Activated naive CD4-positive, alpha-beta T cell treated with anti-CD3 and anti-CD28 coated beads, Interleukin-2, amount 10 ng/mL, durations not matched to agents 7 days and 5 days (primary cell): ENCODE results near the gene SNTG2.

Experiments
- CTCF ChIA-PET: fragments of 350-600 bp; sonication (Branson Sonifier 250); formaldehyde crosslinking; loops from one replicate; lab custom pipeline; 2021; ENCODE audit warnings: antibody characterized with exemption; lab: Charles Lee
- DNase-seq: peaks from one replicate; pipeline ENCODE4 v3.0.0-alpha.2; 2020
- H3K27ac Mint-ChIP-seq: one replicate; pipeline ENCODE4 v1.8.0; 2021; ENCODE audit warnings: mild to moderate bottlenecking, moderate library complexity, mixed read lengths
- H3K27me3 Mint-ChIP-seq: one replicate; pipeline ENCODE4 v1.8.0; 2021; ENCODE audit warnings: mild to moderate bottlenecking, mixed read lengths
- H3K36me3 Mint-ChIP-seq: one replicate; pipeline ENCODE4 v1.8.0; 2021; ENCODE audit warnings: mixed read lengths
- H3K4me1 Mint-ChIP-seq: one replicate; pipeline ENCODE4 v1.8.0; 2021; ENCODE audit warnings: mixed read lengths
- H3K4me3 Mint-ChIP-seq: one replicate; pipeline ENCODE4 v1.8.0; 2021; ENCODE audit warnings: mild to moderate bottlenecking, moderate library complexity, mixed read lengths
- H3K9me3 Mint-ChIP-seq: one replicate; pipeline ENCODE4 v1.8.0; 2021; ENCODE audit warnings: mixed read lengths

Gene SNTG2

GRCh38 chr2:1286929-1287328 lies 336.3 kb downstream of the SNTG2 start:
- H3K9me3 Mint-ChIP-seq = no peaks in the 10 kb centered on the region
- H3K4me1 Mint-ChIP-seq = no peaks in the 10 kb centered on the region
- no peaks in the 10 kb centered on the region for H3K27me3 Mint-ChIP-seq
- CTCF ChIA-PET = no interaction called here
- no peak overlapping the region for H3K4me3 Mint-ChIP-seq
- no peak overlapping the region for H3K27ac Mint-ChIP-seq
- H3K36me3 Mint-ChIP-seq = no peaks in the 10 kb centered on the region
- no peak for DNase-seq

DNA sequence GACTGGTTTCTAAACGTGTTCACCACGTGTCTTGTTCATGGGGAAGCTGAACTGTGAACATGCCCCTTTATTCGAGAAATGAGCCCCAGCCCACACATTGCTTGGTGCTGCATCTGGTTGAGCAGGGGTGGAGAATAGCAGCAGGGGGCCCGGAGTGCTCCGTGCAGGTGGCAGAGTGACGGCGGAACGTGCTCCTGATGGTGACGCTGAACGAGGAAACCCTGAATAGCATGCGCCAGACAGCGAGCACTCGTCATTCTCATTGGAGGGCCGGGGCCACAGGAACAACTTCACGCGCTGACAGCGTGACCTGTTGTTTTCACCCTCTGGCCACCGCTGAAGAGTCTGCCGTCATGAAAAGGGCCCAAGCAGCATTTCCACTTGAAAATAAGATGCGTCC lies 336.8 kb downstream of the SNTG2 start:
- CTCF ChIA-PET = no interaction called here
- Mint-ChIP-seq H3K27me3 (no peaks in the 10 kb centered on the region), H3K4me1 (no peaks in the 10 kb centered on the region), H3K9me3 (no peaks in the 10 kb centered on the region), H3K27ac (no peak overlapping the region), H3K36me3 (no peaks in the 10 kb centered on the region), H3K4me3 (no peak overlapping the region)
- DNase-seq = no peak

- Mint-ChIP-seq H3K4me1 (no peaks in the 10 kb centered on the region), H3K9me3 (no peaks in the 10 kb centered on the region), H3K27ac (no peak overlapping the region), H3K4me3 (no peak overlapping the region), H3K36me3 (no peaks in the 10 kb centered on the region), H3K27me3 (no peaks in the 10 kb centered on the region)
- CTCF ChIA-PET = no interaction called here
- DNase-seq = no peak
These were observed 344.3 kb downstream of the SNTG2 start for GRCh38 chr2:1294900-1295299.

DNA sequence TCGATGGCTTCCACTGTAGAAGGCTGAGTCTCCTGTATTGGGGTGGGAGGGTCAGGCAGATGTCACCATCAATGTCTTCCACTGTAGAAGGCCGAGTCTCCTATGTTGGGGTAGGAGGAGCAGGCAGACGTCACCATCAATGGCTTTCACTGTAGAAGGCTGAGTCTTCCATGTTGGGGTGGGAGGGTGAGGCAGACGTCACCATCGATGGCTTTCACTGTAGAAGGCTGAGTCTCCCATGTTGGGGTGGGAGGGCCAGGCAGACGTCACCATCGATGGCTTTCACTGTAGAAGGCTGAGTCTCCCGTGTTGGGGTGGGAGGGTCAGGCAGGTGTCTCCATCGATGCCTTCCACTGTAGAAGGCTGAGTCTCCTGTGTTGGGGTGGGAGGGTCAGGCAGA lies 345.1 kb downstream of the SNTG2 start:
- no peak for DNase-seq
- H3K36me3 Mint-ChIP-seq = no peaks in the 10 kb centered on the region
- no peaks in the 10 kb centered on the region for H3K27me3 Mint-ChIP-seq
- H3K4me1 Mint-ChIP-seq = no peaks in the 10 kb centered on the region
- CTCF ChIA-PET = no interaction called here
- H3K27ac Mint-ChIP-seq = no peak overlapping the region
- H3K9me3 Mint-ChIP-seq = no peaks in the 10 kb centered on the region
- no peak overlapping the region for H3K4me3 Mint-ChIP-seq

DNA sequence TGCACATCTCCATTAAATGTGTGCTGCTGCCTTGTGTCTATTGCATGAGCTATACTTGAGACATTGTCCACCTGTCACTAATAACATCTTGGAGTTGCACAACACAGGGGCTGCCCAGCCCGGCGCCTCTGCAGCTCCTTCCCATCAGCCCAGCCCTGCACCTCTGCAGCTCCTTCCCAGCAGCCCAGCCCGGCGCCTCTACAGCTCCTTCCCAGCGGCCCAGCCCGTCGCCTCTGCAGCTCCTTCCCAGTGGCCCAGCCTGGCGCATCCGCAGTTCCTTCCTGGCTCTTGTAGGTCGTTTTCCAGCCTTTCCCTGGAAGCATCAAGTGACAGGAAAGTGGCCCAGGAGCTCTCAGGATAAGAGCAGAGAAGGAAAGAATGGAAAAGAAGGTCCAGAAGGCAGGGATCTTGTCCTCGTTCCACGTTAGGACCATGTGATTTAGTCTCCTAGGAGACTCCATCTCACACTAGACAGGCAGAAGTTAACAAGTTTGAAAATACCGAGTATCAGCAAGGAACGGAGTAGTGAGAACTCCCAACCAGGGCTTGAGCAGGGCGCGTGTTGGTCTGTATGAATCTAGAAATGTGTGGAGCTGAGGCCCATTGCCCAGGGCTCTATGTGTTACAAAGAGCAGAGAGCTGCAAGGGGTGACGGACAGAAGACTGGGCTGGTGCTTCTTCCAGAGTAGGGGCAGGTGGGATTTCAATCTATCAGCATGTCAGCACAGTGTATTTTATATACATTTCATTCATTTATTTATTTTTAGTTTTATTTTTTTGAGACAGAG lies 346.9 kb downstream of the SNTG2 start:
- DNase-seq = no peak
- no peak overlapping the region for H3K4me3 Mint-ChIP-seq
- no peaks in the 10 kb centered on the region for H3K27me3 Mint-ChIP-seq
- no peaks in the 10 kb centered on the region for H3K4me1 Mint-ChIP-seq
- H3K9me3 Mint-ChIP-seq = no peaks in the 10 kb centered on the region
- H3K36me3 Mint-ChIP-seq = no peaks in the 10 kb centered on the region
- H3K27ac Mint-ChIP-seq = no peak overlapping the region
- CTCF ChIA-PET = no interaction called here

DNA sequence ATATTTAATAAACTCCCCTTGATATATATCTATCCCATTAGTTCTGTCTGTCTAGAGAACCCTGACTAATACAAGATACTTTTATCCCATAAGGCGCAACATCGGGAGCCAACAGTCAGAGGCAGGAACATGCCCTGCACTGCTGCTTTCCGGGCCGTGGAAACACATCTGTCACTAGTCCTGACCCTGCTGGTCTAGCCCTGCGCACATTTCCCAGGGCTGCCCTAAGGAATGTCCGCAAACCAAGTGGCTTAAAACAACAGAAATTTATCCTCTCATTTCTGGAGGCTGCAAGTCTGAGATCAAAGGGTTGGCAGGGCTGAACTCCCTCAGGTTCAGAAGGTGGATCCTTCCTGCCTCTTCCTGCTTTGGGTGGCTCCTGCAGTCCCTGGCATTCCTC lies 348.4 kb downstream of the SNTG2 start:
- H3K27me3 Mint-ChIP-seq = no peaks in the 10 kb centered on the region
- CTCF ChIA-PET = no interaction called here
- no peaks in the 10 kb centered on the region for H3K4me1 Mint-ChIP-seq
- H3K4me3 Mint-ChIP-seq = no peak overlapping the region
- no peaks in the 10 kb centered on the region for H3K9me3 Mint-ChIP-seq
- no peak for DNase-seq
- no peak overlapping the region for H3K27ac Mint-ChIP-seq
- H3K36me3 Mint-ChIP-seq = no peaks in the 10 kb centered on the region

GRCh38 chr2:1300284-1300683 lies 349.6 kb downstream of the SNTG2 start:
- Mint-ChIP-seq H3K4me1 (no peaks in the 10 kb centered on the region), H3K27me3 (no peaks in the 10 kb centered on the region), H3K9me3 (no peaks in the 10 kb centered on the region), H3K27ac (no peak overlapping the region), H3K4me3 (no peak overlapping the region), H3K36me3 (no peaks in the 10 kb centered on the region)
- CTCF ChIA-PET = no interaction called here
- no peak for DNase-seq

GRCh38 chr2:1301056-1301455 lies 350.4 kb downstream of the SNTG2 start:
- Mint-ChIP-seq H3K27ac (no peak overlapping the region), H3K27me3 (no peaks in the 10 kb centered on the region)

DNA sequence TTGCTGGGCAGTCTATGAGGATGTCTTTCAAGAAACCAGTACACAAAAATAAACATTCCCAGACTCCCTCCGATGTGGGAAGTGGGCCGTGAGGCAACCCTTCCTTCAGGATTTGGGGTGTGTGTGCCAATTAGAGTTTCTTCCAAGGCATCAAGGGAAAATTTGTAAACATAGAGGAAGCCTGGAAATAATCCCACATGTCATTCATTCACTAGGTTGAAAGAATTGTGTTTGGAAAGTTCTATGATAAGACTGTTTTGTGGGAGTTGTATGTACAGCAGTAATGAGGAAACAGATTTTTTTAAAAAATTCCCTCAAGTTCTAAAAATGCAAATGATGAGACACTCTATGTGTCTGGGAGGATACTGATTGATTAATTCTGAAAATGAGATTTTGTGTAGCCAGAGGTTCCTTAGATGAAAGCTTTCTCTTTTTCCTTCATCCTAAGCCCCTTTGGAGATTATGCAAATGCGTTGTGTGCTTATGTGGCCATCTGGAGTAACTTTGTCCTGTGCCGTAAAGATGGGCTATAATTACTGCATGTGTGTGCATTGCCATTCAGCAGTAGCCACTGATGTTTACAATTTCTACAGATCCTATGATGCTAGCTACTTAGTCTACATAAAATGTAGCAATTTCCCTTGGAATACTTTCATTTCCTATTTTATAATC lies 354.8 kb downstream of the SNTG2 start:
- CTCF ChIA-PET = no interaction called here
- Mint-ChIP-seq H3K27me3 (no peaks in the 10 kb centered on the region), H3K4me3 (no peak overlapping the region), H3K27ac (no peak overlapping the region), H3K36me3 (no peaks in the 10 kb centered on the region), H3K4me1 (no peaks in the 10 kb centered on the region), H3K9me3 (no peaks in the 10 kb centered on the region)
- DNase-seq = no peak

More at GRCh38 chr2:1301056-1301455, 350.4 kb downstream of the SNTG2 start:
- Mint-ChIP-seq H3K4me1 (no peaks in the 10 kb centered on the region), H3K36me3 (no peaks in the 10 kb centered on the region), H3K9me3 (no peaks in the 10 kb centered on the region), H3K4me3 (no peak overlapping the region)
- no peak for DNase-seq
- CTCF ChIA-PET = no interaction called here

GRCh38 chr2:1306014-1306686 lies 355.5 kb downstream of the SNTG2 start:
- Mint-ChIP-seq H3K4me3 (no peak overlapping the region), H3K4me1 (no peaks in the 10 kb centered on the region), H3K9me3 (no peaks in the 10 kb centered on the region), H3K36me3 (no peaks in the 10 kb centered on the region), H3K27ac (no peak overlapping the region), H3K27me3 (no peaks in the 10 kb centered on the region)
- DNase-seq = no peak
- CTCF ChIA-PET = no interaction called here

GRCh38 chr2:1306687-1307516 lies 356.3 kb downstream of the SNTG2 start:
- H3K4me3 Mint-ChIP-seq = no peak overlapping the region
- H3K27ac Mint-ChIP-seq = no peak overlapping the region
- H3K36me3 Mint-ChIP-seq = no peaks in the 10 kb centered on the region
- H3K9me3 Mint-ChIP-seq = no peaks in the 10 kb centered on the region
- DNase-seq = no peak
- H3K27me3 Mint-ChIP-seq = no peaks in the 10 kb centered on the region
- CTCF ChIA-PET = no interaction called here
- no peaks in the 10 kb centered on the region for H3K4me1 Mint-ChIP-seq

DNA sequence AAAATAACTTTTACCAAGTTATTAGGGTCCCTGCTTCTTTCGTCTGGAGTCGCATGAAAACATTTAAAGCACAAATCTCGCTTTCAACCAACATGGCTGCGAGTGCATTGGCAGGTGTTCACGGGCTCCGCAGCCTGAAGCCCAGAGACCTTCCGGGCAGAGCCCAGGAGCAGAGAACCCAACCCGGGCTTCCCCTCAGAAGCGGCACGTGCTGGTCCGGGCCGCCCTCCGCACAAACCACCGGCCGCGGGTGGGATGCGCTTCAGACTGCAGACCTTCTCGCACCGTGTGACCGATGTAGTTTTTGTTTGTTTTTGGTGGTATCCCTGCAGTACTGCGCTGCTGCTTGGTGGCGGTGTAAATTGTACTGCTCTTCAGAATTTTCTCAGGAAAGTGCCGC lies 357.0 kb downstream of the SNTG2 start:
- H3K4me3 Mint-ChIP-seq = no peak overlapping the region
- no peaks in the 10 kb centered on the region for H3K4me1 Mint-ChIP-seq
- H3K27ac Mint-ChIP-seq = no peak overlapping the region
- H3K36me3 Mint-ChIP-seq = no peaks in the 10 kb centered on the region
- CTCF ChIA-PET = no interaction called here
- H3K27me3 Mint-ChIP-seq = no peaks in the 10 kb centered on the region
- H3K9me3 Mint-ChIP-seq = no peaks in the 10 kb centered on the region
- no peak for DNase-seq

- CTCF ChIA-PET = no interaction called here
- Mint-ChIP-seq H3K36me3 (no peaks in the 10 kb centered on the region), H3K4me3 (no peak overlapping the region), H3K27ac (no peak overlapping the region), H3K4me1 (no peaks in the 10 kb centered on the region), H3K27me3 (no peaks in the 10 kb centered on the region), H3K9me3 (no peaks in the 10 kb centered on the region)
- DNase-seq = no peak
These were observed 358.0 kb downstream of the SNTG2 start for GRCh38 chr2:1308678-1309077.

GRCh38 chr2:1309507-1309906 lies 358.9 kb downstream of the SNTG2 start:
- no peaks in the 10 kb centered on the region for H3K27me3 Mint-ChIP-seq
- H3K4me1 Mint-ChIP-seq = no peaks in the 10 kb centered on the region
- no peaks in the 10 kb centered on the region for H3K9me3 Mint-ChIP-seq
- no peaks in the 10 kb centered on the region for H3K36me3 Mint-ChIP-seq
- CTCF ChIA-PET = no interaction called here
- H3K4me3 Mint-ChIP-seq = no peak overlapping the region
- H3K27ac Mint-ChIP-seq = no peak overlapping the region
- no peak for DNase-seq
